HG03575 (cell line): ENCODE data around the gene VSNL1.

Experiments used
- ATAC-seq: cut with Tn5 transposase; IDR thresholded peaks from one replicate; pipeline ENCODE4 v1.9.1; 2021; ENCODE audit not compliant: unreplicated experiment, insufficient number of reproducible peaks, low FRiP score; ENCODE audit errors: extremely low read depth

The VSNL1 gene

GRCh38 chr2:17600556-17601204 is 60.2 kb downstream of the VSNL1 start:
- no peak for ATAC-seq

GRCh38 chr2:17604050-17604449 is 63.6 kb downstream of the VSNL1 start:
- no peak for ATAC-seq

DNA sequence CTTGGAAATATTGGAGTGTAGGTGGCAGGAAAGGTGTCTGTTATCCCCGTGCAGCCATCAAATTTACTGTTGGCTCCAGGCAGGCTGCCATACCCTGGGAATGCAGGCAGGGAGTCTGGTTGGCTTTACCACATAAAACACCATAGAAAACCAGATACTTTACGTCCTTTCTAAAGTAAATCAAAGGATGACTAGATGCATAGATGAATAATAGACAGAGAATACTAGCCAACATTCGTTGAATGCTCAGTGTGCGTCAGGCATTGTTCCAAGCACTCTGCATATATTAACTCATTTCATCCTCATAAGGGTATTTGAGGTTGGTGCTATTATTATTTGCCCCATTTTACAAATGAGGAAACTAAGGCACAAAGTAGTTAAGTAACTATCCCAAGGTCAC is 65.2 kb downstream of the VSNL1 start:
- no peak for ATAC-seq

DNA sequence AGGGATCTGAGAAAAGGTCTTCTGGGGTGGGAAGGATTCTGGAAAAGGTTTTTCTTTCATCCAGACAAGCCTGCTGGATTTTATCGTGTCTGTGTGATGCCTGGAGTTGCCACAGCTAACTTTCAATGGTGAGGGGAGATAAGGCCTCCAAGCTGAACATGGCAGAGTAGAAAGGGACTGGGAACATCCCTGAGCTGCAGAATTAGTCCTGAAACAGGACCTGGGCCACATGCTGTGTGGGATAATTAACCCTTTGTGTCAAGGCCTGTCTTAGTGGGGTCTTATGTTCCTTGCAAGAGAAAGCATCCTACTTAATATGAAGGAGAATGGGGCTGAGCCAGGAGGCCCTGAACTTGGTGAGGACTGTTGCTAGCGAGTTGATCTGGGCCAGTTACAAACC is 66.4 kb downstream of the VSNL1 start:
- ATAC-seq, result no peak

GRCh38 chr2:17607379-17607778 is 66.9 kb downstream of the VSNL1 start:
- ATAC-seq, result no peak

DNA sequence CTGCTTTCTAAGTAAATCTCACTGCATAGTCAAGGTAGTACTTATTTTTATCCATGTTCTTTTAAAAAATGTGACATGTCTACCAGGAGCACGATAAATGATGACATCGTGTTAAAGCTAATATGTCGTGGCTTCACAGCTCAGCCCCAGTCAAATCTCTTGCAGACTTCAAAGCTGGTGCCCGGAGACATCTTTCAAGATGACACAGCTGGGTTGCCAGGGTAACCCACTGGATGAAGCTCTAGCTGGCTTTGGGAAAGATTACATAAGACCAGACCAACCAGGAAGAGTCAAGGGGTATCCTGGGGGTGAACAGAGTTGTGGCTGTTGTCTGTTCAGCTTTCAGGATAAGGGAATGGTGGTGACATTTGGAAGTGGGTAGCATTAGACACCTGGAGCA is 67.8 kb downstream of the VSNL1 start:
- ATAC-seq, result no peak

DNA sequence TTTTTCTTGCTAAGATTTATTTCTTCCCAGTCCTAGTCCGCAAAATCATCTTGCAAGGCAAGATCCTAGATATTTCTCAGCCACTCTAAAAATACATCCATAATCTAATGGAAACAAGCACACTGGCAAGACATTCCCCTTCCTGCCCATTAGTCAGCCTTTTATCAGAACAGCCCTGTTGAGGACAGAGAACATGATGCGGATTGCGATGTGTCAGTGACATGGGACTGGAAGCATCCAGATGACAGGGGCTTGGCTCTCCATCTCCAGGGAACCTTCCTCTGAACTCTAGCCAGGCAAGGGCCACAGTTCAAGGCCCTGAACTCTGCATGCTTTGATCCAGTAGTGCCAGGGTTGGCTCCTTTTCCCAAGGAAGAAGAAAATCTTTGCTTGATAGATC is 70.0 kb downstream of the VSNL1 start:
- ATAC-seq, result no peak

- no peak for ATAC-seq
Measured at GRCh38 chr2:17611036-17611435, 70.5 kb downstream of the VSNL1 start.

- no peak for ATAC-seq
Measured at GRCh38 chr2:17614174-17614930, 73.9 kb downstream of the VSNL1 start.

DNA sequence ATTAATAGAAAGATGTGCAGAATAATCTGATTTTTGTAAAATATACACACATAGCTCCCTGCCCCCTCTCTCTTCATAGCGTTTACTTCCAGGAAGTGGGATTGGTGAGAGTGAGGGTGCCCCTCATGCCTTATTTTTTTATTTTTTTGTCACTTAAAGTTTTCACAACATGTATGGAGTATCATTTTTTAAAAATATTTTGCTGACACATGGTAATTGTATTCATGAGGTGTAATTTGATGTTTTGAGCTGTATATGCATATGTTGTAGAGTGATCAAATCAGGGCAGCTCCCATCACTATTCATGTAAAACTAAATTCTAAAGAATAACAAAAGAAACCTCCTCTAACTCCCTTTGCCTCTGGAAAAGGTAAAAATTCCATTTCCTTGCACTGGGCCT is 74.7 kb downstream of the VSNL1 start:
- ATAC-seq, result no peak

GRCh38 chr2:17615728-17616351 is 75.3 kb downstream of the VSNL1 start:
- no peak for ATAC-seq

- ATAC-seq, result no peak
Measured at GRCh38 chr2:17616405-17616804, 75.9 kb downstream of the VSNL1 start.

DNA sequence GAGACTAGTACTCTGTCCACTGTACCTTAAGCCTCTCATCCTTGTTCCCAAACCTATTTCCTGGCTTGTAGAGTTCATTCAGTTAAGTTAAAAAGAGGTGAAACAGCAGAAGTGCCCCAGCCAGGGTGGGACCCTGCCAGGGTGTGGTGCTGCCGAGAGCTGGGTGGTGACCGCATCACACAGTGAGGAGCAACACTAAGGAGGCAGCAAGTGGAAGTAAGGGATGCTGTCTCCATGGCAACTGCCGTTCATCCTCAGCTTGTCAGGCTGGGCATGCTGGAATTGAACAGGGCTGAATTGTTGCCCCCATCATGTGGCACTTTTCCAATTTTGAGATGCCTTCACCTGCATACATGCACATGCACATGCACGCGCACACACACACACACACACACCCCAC is 77.0 kb downstream of the VSNL1 start:
- ATAC-seq, result no peak

GRCh38 chr2:17617955-17618354 is 77.5 kb downstream of the VSNL1 start:
- ATAC-seq, result no peak

- ATAC-seq, result no peak
Measured at GRCh38 chr2:17620280-17620679, 79.8 kb downstream of the VSNL1 start.

GRCh38 chr2:17620841-17621240 is 80.3 kb downstream of the VSNL1 start:
- ATAC-seq, result no peak

- no peak for ATAC-seq
Measured at GRCh38 chr2:17621781-17622180, 81.3 kb downstream of the VSNL1 start.

DNA sequence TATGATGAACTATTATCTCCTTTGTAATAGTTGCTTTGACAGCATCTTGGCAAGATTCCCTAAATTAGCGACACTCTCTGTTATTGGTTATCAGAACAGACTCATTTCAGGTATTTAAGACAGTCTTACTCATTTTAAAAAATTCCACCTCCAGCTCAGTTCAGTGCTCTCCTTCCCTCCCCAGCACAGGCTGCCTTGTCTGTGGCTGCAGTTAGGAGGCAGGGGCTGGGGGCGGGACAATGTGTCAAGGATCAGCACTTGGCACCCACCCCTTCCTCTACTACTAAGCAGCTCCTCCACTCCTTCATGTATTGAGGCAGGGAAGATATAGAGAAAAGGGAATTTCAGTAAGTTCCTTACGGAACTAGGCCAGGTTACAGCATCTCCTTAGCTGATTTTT is 85.0 kb downstream of the VSNL1 start:
- no peak for ATAC-seq

DNA sequence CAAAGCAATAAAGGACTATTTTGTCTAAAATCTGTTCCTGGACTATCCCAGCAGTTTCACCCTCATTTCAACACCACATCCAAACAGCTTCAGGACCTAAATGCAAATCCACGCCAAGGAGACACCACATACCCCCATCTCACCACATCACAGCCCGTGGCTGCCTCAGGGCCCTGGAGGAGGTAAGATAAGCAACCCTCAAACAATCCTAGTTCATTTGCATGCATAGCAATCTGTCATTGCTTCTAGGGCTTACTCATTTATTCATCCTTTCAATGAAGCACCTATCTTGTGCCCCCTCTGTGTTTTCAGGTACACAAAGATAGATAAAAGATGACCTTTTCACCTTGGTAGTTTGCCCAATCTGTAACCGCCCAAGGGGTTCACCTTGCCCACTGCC is 86.5 kb downstream of the VSNL1 start:
- ATAC-seq, result no peak

GRCh38 chr2:17627434-17627833 is 86.9 kb downstream of the VSNL1 start:
- no peak for ATAC-seq
